ENCODE data around the gene FLYWCH1. TPM values are rescaled to one million over a fixed set of nuclear protein-coding genes. Genes with fewer than 3 reads are reported as not detected.

FLYWCH1 gene
- total and polyA plus RNA-seq, 9 of the 15 experiments (the other 6 are each of a cell fraction or from before 2014, with no cell fraction given): 0.18 to 33.6 (median 11.3) TPM

- TF ChIP-seq ETS1 (conservative IDR thresholded peaks at IDR 0.05; ENCODE audit: control insufficient read depth, low read depth, low read length): peak; percentile 34; the same call in 1 of the 2 replicates
- no peak for TF ChIP-seq FOS (IDR thresholded peaks at IDR 0.05; ENCODE audit: extremely low read depth, insufficient read length)
- peak; percentile 37 for TF ChIP-seq NFIC (IDR thresholded peaks at IDR 0.05)
- TF ChIP-seq ZBTB1 (CRISPR knock-in tag; IDR thresholded peaks at IDR 0.05; ENCODE audit: borderline replicate concordance, low read depth): no peak
- peak; percentile 96 for TF ChIP-seq PKNOX1 (IDR thresholded peaks at IDR 0.05)
- no peak for TF ChIP-seq HMBOX1 (IDR thresholded peaks at IDR 0.05)
- TF ChIP-seq RBM14 (IDR thresholded peaks at IDR 0.05; ENCODE audit: borderline replicate concordance, insufficient read depth, low read depth, low read length): no peak
- TF ChIP-seq ZNF444 (CRISPR knock-in tag; IDR thresholded peaks at IDR 0.05): no peak
- no peak for TF ChIP-seq ZNF717 (CRISPR knock-in tag; IDR thresholded peaks at IDR 0.05)
- TF ChIP-seq ZNF280B (CRISPR knock-in tag; IDR thresholded peaks at IDR 0.05): no peak
- TF ChIP-seq RAD21 (CRISPR knock-in tag; conservative IDR thresholded peaks at IDR 0.05 in 1 of 2, IDR thresholded peaks at IDR 0.05 in 1 of 2): no peak
- TF ChIP-seq, protein P1, sequence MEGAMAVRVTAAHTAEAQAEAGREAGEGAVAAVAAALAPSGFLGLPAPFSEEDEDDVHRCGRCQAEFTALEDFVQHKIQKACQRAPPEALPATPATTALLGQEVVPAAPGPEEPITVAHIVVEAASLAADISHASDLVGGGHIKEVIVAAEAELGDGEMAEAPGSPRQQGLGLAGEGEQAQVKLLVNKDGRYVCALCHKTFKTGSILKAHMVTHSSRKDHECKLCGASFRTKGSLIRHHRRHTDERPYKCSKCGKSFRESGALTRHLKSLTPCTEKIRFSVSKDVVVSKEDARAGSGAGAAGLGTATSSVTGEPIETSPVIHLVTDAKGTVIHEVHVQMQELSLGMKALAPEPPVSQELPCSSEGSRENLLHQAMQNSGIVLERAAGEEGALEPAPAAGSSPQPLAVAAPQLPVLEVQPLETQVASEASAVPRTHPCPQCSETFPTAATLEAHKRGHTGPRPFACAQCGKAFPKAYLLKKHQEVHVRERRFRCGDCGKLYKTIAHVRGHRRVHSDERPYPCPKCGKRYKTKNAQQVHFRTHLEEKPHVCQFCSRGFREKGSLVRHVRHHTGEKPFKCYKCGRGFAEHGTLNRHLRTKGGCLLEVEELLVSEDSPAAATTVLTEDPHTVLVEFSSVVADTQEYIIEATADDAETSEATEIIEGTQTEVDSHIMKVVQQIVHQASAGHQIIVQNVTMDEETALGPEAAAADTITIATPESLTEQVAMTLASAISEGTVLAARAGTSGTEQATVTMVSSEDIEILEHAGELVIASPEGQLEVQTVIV (CRISPR knock-in tag; IDR thresholded peaks at IDR 0.05; ENCODE audit: borderline replicate concordance): no peak
- TF ChIP-seq BHLHE40 (IDR thresholded peaks at IDR 0.05; ENCODE audit: low read length): no peak
- TF ChIP-seq ELF1 (tag; IDR thresholded peaks at IDR 0.05): peak; percentile 41; the same call in 1 of the 2 replicates
- TF ChIP-seq ZNF224 (CRISPR knock-in tag; IDR thresholded peaks at IDR 0.05): no peak
- no peak for TF ChIP-seq FOXK2 (conservative IDR thresholded peaks at IDR 0.05 in 1 of 2, IDR thresholded peaks at IDR 0.05 in 1 of 2; ENCODE audit: low read depth in 2 of 2)
- no peak for TF ChIP-seq KLF6 (CRISPR knock-in tag; IDR thresholded peaks at IDR 0.05; ENCODE audit: borderline replicate concordance)
- TF ChIP-seq CCNT2 (IDR thresholded peaks at IDR 0.05; ENCODE audit: borderline replicate concordance, extremely low read depth, insufficient read length, low read depth, low read length): no peak
- TF ChIP-seq MYNN (IDR thresholded peaks at IDR 0.05): no peak
- TF ChIP-seq MYNN (CRISPR knock-in tag; IDR thresholded peaks at IDR 0.05): no peak
These were observed 68.0 kb downstream of the FLYWCH1 start (continued) for GRCh38 chr16:2979669-2980226.

Data from K562 (cell line).